Sciatic nerve (tissue), 2 donors: ENCODE results near the gene STAG1. TPM values are rescaled to one million over a fixed set of nuclear protein-coding genes. Genes with fewer than 3 reads are reported as not detected.
"Not testable (repeated sequence)": the region's sequence is repeated elsewhere in the genome, so short reads cannot be mapped to it uniquely, and the experiment has no call there.

ENCODE experiments used
- ATAC-seq: fragments of 200-7000 bp; cut with Tn5 transposase; one replicate; pipeline ENCODE4 v1.9.1; 2020; ENCODE audit warnings: mild to moderate bottlenecking, moderate library complexity
- DNase-seq: peaks from one replicate; pipeline ENCODE4 v3.0.0-alpha.2; 2020; ENCODE audit warnings: low spot score
- intact Hi-C: fragments of 100-400 bp; cut with DNase I; formaldehyde crosslinking; loops from one replicate; pipeline ENCODE4 v1.14.2; 2022
- total RNA-seq: library from RNA; stranded (reverse); fragmentation: NEBNext Ultra II Directional; extraction: Animal tissue kit (Norgen Biotek cat#: 25700); gene quantifications from one replicate; pipeline ENCODE4 v1.2.1, GENCODE V29; 2021
- donor health status: DM: no; HTN: no; CAD: no.
- donor health status: DM: no; HTN: no; CAD: no.

Gene STAG1
- total RNA-seq, 1 donor from 2014 or later: 78.8 TPM

GRCh38 chr3:136495213-136495612 lies 257.0 kb downstream of the STAG1 start:
- intact Hi-C loops: no loop called here
- ATAC-seq (no peak), DNase-seq (no peak)

- ATAC-seq (no peak), DNase-seq (no peak)
- intact Hi-C loops: no loop called here
Measured at GRCh38 chr3:136490646-136491405, 261.4 kb downstream of the STAG1 start.

- ATAC-seq: no peak
- DNase-seq: no peak
- intact Hi-C loops: no loop called here
Measured at GRCh38 chr3:136485777-136486176, 266.4 kb downstream of the STAG1 start.

DNA sequence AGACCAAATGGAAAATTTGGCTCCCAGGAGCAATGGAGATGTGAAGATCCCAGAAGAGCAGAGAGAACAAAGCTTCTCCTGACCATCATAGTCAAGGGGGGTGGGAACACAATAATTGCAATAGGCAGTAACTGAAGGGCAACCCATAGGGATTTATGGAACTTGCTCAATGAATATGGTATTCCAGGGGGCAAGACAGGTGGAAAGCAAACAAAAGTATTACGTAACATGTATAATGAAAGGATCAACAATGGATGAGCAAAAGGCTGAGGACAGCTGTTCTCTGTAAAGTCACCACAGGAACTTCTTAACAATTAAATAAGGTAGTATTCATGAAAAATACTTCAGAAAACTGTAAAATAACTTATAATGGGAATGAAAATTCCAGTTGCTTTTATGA lies 275.9 kb downstream of the STAG1 start:
- DNase-seq: no peak
- ATAC-seq: no peak
- intact Hi-C loops: no loop called here

DNA sequence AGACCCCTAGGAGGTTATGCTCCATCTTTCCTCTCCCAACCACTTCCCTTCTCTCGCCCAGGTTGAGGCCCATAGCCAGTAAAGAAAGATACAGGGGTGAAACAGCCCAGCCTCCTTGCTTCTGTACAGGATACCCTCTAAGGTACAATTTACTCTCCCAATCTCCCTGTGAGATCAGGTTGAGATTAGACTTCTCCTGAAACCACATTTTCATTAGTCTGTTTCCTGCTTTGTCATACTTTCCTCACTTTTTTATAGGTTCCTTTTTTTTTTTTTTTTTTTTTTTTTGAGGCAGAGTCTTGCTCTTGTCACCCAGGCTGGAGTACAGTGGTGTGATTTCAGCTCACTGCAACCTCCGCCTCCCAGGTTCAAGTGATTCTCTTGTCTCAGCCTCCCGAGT lies 277.3 kb downstream of the STAG1 start:
- ATAC-seq, intact Hi-C loops, DNase-seq: not testable (repeated sequence)

DNA sequence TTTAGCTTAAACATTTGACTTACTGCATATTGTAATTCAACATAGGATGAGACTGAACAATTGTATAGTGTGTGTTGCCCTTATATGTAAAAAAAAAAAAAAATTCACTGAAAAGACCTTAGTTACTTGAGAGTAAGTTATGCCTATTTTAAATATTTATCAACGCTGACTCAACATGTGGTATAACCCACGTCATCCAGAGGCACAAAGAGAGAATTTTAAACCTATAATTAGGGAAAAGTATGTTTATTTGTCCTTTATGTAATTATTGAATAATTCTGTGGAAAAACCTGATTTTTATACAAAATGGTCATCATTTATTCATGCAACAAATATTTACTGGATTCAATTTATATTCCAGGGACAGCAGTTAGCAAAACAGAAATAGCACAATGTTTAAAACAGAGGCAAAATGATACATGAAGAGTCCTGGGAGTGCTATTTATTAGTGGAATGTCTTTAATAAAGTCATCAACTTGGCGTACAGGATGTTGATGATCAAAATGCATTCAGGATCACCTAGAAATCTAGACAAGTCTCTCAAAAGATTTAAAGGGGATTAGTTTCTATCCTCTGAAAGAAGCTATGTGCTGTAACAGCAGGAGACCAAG lies 278.4 kb downstream of the STAG1 start:
- no peak for ATAC-seq
- no peak for DNase-seq
- intact Hi-C loops: no loop called here

DNA sequence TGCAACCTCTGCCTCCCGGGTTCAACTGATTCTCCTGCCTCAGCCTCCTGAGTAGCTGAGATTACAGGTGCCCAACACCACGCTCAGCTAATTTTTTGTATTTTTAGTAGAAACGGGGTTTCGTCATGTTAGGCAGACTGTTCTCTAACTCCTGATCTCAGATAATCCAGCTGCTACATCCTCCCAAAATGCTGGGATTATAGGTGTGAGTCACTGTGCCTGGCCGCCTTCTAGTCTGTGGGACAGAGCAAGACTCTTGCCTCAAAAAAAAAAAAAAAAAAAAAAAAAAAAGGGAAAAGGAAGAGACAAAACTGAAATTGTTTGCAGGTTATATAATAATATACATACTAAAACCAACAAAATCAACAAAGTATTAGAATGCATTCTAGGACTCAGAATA lies 286.9 kb downstream of the STAG1 start:
- ATAC-seq (no peak), DNase-seq (no peak)
- intact Hi-C loops: no loop called here

DNA sequence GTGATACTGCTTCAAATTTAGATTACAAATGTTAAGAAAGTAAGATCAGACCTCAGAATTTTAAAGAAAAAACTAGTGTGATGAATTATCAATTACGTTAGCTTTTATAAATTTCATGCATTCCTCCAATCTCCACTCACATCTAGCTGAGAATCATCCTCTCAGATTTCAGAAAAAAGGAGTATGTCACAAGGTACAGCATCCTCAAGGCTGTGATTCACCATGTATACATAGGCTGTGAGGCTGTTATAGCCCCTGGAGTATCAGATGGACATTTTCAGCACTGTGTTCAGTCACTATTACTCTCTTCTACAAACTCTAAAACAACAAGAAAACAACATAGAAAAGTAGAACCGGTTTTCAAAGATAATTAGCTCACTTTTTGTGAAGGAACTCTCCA lies 287.7 kb downstream of the STAG1 start:
- intact Hi-C loops: no loop called here
- DNase-seq: no peak
- no peak for ATAC-seq

DNA sequence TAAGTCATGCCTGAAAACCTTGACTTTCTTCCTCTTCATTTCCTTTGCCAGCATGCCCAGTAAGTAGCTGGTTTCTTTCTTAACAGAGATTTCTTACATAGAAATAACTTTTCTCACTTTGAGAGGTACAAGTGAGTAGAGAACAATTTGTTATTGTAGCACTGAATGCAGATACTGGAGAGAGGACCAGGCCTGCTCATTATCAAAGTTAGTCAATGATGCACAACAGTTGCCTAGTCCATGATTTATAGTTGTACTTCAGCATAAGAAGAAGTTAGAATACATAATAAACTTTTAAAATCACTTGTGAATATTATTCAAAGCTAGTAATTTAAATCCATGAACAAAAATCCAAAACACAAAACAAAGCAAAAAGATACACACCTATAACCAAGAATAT lies 289.0 kb downstream of the STAG1 start:
- intact Hi-C loops: no loop called here
- DNase-seq (no peak), ATAC-seq (no peak)

DNA sequence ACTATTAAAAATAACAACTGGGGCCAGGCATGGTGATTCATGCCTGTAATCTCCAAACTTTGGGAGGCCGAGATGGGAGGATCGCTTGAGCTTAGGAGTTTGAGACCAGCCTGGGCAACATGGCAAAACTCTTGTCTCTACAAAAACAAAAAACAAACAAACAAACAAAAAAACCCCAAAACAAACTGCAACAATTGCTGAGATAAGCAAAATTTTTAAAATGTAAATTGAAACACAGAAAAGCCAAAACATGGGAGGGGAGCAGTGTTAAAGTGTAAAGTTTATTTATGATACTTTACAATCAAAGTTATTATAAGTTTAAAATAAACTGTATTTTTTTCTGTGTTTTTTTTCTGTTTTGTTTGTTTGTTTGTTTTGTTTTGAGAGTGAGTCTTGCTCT lies 294.4 kb downstream of the STAG1 start:
- DNase-seq: no peak
- ATAC-seq: no peak
- intact Hi-C loops: no loop called here

GRCh38 chr3:136456196-136456595 lies 296.0 kb downstream of the STAG1 start:
- intact Hi-C loops: no loop called here
- no peak for DNase-seq
- no peak for ATAC-seq

GRCh38 chr3:136444581-136444980 lies 307.6 kb downstream of the STAG1 start:
- DNase-seq (no peak), ATAC-seq (no peak)
- intact Hi-C loops: no loop called here

- intact Hi-C loops: no loop called here
- DNase-seq: no peak
- no peak for ATAC-seq
Measured at GRCh38 chr3:136437043-136437442, 315.1 kb downstream of the STAG1 start.

DNA sequence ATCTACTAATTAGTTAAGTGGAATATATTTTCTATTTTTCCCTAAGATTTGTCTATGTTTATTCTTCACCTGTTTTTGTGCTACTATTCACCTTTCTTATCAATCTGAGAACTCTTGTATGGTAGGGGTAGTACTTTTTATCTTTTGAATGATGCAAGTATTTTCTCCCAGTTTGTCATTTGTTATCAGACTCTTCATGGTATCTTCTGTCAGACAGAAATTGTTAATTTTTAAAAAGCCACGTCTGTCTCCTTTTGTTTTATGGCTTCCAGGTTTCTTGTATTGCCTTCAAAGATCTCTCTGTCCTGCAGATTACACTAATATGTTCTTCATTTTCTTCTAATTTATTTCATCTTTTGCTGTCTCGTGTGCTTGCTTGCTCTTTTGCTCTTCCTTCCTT lies 317.7 kb downstream of the STAG1 start:
- no peak for ATAC-seq
- intact Hi-C loops: no loop called here

DNA sequence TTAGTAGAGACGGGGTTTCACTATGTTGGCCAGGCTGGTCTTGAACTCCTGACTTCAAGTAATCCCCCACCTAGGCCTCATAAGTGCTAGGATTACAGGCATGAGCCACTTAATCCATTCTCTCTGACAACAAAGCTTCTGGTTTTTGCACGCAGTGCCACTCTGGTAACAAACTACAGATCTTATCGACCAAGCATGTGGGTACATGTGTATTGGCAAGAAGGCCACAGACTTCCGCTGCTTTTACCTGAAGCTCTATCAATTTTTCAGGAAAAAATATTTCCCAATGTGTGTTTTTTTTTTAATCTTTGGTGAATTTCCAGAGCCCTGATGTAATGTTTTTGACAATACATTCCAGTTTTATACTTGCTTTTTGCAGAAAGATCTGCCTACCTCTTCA lies 319.5 kb downstream of the STAG1 start:
- ATAC-seq: no peak
- intact Hi-C loops: no loop called here

More for the DNA sequence above, 317.7 kb downstream of the STAG1 start:
- no peak for DNase-seq

DNA sequence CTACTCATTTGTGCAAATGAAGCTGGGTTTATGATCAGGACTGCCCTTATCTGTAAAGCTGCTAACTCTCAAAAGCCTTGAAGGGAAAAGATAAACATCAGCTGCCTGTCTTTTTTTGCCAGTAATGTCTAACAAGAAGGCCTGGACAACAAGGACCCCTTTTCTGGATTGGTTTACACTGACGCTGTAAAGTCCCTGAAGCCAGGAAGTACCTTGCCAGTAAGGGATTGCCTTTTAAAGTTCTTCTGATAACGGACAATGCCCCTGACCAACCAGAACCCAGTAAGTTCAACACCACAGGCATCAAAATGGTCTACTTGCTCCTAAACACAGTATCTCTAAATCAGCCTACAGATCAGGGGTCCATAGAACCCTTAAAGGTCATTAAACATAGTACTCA lies 324.0 kb downstream of the STAG1 start:
- ATAC-seq: no peak
- intact Hi-C loops: no loop called here

More for the DNA sequence above, 319.5 kb downstream of the STAG1 start:
- DNase-seq: no peak

GRCh38 chr3:136427236-136427635 lies 324.9 kb downstream of the STAG1 start:
- DNase-seq: no peak
- no peak for ATAC-seq
- intact Hi-C loops: no loop called here

More for the DNA sequence above, 324.0 kb downstream of the STAG1 start:
- no peak for DNase-seq

DNA sequence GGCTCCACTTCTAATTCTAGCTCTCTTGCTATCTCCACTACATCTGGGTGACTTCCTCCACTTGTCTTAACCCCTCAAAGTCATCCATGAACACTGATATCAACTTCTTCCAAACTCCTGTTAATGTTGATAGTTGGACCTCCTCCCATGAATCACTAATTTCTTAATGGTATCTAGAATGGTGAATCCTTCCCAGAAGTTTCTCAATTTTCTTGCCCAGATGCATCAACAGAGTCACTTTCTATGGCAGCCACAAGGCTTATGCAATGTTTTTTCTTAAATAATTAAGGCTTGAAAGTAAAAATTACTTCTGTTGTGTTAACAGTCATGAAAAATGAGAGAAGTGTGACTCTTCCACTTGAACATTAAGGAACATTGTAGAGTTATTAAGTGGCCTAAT lies 337.7 kb downstream of the STAG1 start:
- no peak for ATAC-seq
- no peak for DNase-seq
- intact Hi-C loops: no loop called here

GRCh38 chr3:136412307-136412706 lies 339.9 kb downstream of the STAG1 start:
- intact Hi-C loops: no loop called here
- ATAC-seq: no peak
- no peak for DNase-seq

DNA sequence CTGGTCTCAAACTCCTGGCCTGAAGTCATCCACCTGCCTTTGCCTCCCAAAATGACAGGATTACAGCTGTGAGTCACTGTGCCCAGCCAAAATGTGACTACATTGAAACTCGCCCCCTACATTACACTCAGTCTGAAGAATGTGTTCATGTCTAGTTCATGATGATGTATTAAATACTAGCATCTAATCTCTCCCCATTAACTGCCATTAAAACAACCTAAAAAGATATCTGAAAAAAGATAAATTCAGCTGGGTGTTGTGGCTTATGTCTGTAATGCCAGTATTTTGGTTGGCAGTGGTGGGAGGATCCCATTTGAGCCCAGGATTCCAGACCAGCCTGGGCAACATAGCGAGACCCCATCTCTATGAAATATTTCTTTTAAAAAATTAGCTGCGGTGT lies 342.6 kb downstream of the STAG1 start:
- ATAC-seq (no peak), DNase-seq (no peak)
- intact Hi-C loops: no loop called here

DNA sequence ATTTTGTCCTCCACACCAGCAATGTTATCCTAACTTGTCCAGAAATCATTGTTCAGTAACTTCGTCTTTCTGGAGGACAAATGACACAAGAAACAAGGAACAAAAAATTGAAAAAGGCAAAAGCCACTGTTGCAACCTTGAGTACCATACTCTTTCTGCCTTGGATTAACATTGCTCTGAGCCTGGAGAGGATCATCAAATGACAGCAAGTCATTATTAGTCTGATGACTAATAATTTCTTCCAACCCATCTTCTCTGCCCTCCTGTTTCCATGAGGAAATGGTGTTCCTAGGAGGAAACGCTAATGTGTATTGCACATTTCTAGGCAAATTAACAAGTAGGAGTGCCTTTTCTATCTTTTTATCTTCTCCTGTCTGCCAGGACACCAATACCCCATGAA lies 348.1 kb downstream of the STAG1 start:
- intact Hi-C loops: no loop called here
- DNase-seq: no peak
- ATAC-seq: no peak
